ENCODE data around the gene GPR65. TPM values are rescaled to one million over a fixed set of nuclear protein-coding genes. Genes with fewer than 3 reads are reported as not detected.
A peak's percentile ranks its signal among the peaks of the same experiment; 100 is the strongest.

GPR65 gene, protein sequence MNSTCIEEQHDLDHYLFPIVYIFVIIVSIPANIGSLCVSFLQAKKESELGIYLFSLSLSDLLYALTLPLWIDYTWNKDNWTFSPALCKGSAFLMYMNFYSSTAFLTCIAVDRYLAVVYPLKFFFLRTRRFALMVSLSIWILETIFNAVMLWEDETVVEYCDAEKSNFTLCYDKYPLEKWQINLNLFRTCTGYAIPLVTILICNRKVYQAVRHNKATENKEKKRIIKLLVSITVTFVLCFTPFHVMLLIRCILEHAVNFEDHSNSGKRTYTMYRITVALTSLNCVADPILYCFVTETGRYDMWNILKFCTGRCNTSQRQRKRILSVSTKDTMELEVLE
- total RNA-seq (13.4 and 13.7 TPM in 2 replicates), polyA plus RNA-seq (5.2 and 8.7 TPM in 2 replicates), polyA minus RNA-seq (8.5 and 10.1 TPM in 2 replicates)
- 26.6 TPM for total RNA-seq (2013)

DNA sequence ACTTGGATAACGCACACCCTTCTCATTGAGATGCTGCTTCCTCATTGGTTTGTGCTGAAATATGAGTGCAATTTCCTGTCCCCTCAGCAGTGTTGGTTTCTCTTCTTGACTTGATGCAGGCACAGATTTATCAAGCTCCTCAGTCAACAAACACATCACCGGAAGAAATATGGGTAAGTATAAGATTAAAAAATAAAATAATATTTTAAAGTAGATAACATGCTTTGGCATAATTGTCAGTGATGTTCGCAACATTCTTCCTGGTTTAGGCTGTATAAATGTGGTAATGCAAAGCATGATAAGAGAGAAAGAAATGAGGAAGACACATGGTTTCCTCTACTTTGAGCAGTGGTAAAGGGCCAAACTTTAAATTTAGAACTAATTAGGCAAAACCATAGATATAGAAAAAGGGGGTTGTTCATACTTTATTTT, at the start of gene GPR65:
TSS of gene GPR65 (plus strand) at position 86 of the 432 bp plus-strand sequence. CDS start 5,713 bp downstream, outside the sequence.
- Mint-ChIP-seq H3K9me3 (ENCODE audit: insufficient read depth) (no peaks in the 10 kb centered on the region), H3K27ac (peak within 1 kb of the TSS; percentile 95), H3K4me3 (peak within 1 kb of the TSS; percentile 83), H3K4me1 (peaks cover 67% of the 10 kb centered on the region), H3K27me3 (no peaks in the 10 kb centered on the region)
- Histone ChIP-seq H3K36me3 (replicated peaks in 1 of 2; ENCODE audit: control extremely low read depth in 1 of 2, control insufficient read depth in 1 of 2, extremely low read depth in 1 of 2, insufficient read depth in 2 of 2, low read length in 1 of 2) (no peaks in the 10 kb centered on the region), H2AFZ (ENCODE audit: insufficient read depth, low read depth, low read length, poor library complexity, severe bottlenecking) (peak within 1 kb of the TSS; percentile 30), H3K27me3 (replicated peaks in 1 of 4; ENCODE audit: control extremely low read depth in 1 of 4, control insufficient read depth in 3 of 4, insufficient read depth in 4 of 4, low read length in 3 of 4) (no peaks in the 10 kb centered on the region), H4K20me1 (ENCODE audit: control insufficient read depth, insufficient read depth, low read length, poor library complexity, severe bottlenecking) (no peaks in the 10 kb centered on the region), H3K4me1 (ENCODE audit: control insufficient read depth in 2 of 2, insufficient read depth in 2 of 2, low read length in 2 of 2) (peaks cover 40 to 50% of the 10 kb centered on the region in 2 donors), H3K79me2 (ENCODE audit: control insufficient read depth, insufficient read depth, low read length) (peaks cover 52% of the 10 kb centered on the region), H3K4me2 (replicated peaks; ENCODE audit: low read depth, low read length, poor library complexity, severe bottlenecking) (peak within 1 kb of the TSS; percentile 77), H3K9ac (ENCODE audit: low read length) (peak within 1 kb of the TSS; percentile 70), H3K9me3 (ENCODE audit: control extremely low read depth in 1 of 3, control insufficient read depth in 2 of 3, insufficient read depth in 1 of 3, low read length in 2 of 3) (no peaks in the 10 kb centered on the region), H3K4me3 (ENCODE audit: control extremely low read depth in 1 of 5, extremely low read depth in 1 of 5, insufficient read depth in 1 of 5, low read depth in 2 of 5, low read length in 4 of 5) (peak within 1 kb of the TSS; percentile 49 to 94 (median 62)), H3K27ac (ENCODE audit: low read length in 2 of 2) (peak within 1 kb of the TSS; percentile 78 to 90)
- POLR2A ChIA-PET, result interaction anchor here (0.7 to 3.4 kb wide), 2 partner anchors 10 to 12 kb away, joined by 3 to 12 read pairs; partner anchors contain the start of gene GALC
- CTCF ChIA-PET, result interaction anchor here (0.9 to 2.4 kb wide), 4 partner anchors 9 to 12 kb away, joined by 3 to 22 read pairs (median 8); partner anchors contain the start of gene GALC
- no CpG with 5 or more reads among the region's 3 CpGs for WGBS (ENCODE audit: insufficient coverage)
- peak; percentile 67 for ATAC-seq (ENCODE audit: low read depth)
- intact Hi-C loops (cut with micrococcal nuclease), result loop anchor here (5.0 to 10.0 kb wide), 3 partner anchors 380 to 1952 kb away; partner anchors contain the start of genes EML5, SPATA7 and TDP1
- TF ChIP-seq EZH2 (IDR thresholded peaks at IDR 0.05; ENCODE audit: borderline replicate concordance, insufficient read depth, low read depth, low read length, poor library complexity, severe bottlenecking), result no peak
- TF ChIP-seq, protein P1, sequence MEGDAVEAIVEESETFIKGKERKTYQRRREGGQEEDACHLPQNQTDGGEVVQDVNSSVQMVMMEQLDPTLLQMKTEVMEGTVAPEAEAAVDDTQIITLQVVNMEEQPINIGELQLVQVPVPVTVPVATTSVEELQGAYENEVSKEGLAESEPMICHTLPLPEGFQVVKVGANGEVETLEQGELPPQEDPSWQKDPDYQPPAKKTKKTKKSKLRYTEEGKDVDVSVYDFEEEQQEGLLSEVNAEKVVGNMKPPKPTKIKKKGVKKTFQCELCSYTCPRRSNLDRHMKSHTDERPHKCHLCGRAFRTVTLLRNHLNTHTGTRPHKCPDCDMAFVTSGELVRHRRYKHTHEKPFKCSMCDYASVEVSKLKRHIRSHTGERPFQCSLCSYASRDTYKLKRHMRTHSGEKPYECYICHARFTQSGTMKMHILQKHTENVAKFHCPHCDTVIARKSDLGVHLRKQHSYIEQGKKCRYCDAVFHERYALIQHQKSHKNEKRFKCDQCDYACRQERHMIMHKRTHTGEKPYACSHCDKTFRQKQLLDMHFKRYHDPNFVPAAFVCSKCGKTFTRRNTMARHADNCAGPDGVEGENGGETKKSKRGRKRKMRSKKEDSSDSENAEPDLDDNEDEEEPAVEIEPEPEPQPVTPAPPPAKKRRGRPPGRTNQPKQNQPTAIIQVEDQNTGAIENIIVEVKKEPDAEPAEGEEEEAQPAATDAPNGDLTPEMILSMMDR (IDR thresholded peaks at IDR 0.05), result no peak
- peak; percentile 74 for DNase-seq

DNA sequence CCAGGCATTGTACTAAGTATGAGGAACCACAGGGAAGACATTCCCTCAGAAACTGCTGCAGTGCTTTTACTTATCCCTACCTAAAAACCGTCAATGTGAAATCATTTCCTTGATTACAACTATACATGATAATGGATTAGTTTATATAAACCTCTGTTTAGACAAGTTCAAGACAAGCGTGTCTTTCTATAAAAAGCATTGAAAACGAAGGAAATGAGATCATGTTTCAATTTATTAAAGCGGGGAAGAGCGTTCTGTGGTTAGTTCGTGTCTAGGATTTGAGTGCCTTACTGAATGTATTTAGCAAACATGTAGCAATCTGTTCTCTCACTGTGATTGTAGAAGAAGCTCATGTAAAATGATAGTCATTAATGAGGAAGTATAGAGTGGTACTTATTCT, 49.4 kb upstream of the GPR65 start:
- ChIA-PET CTCF (no interaction called here), POLR2A (no interaction called here)
- Histone ChIP-seq H3K79me2 (ENCODE audit: control insufficient read depth, insufficient read depth, low read length) (no peaks in the 10 kb centered on the region), H3K27me3 (replicated peaks in 1 of 4; ENCODE audit: control extremely low read depth in 1 of 4, control insufficient read depth in 3 of 4, insufficient read depth in 4 of 4, low read length in 3 of 4) (no peaks in the 10 kb centered on the region), H3K9me3 (ENCODE audit: control extremely low read depth in 1 of 3, control insufficient read depth in 2 of 3, insufficient read depth in 1 of 3, low read length in 2 of 3) (peaks cover 0 to 5% (median 0%) of the 10 kb centered on the region in 3 donors), H3K4me1 (ENCODE audit: control insufficient read depth in 2 of 2, insufficient read depth in 2 of 2, low read length in 2 of 2) (peaks cover 19 to 26% of the 10 kb centered on the region in 2 donors), H3K27ac (ENCODE audit: low read length in 2 of 2) (no peak overlapping the region), H3K4me3 (ENCODE audit: control extremely low read depth in 1 of 5, extremely low read depth in 1 of 5, insufficient read depth in 1 of 5, low read depth in 2 of 5, low read length in 4 of 5) (no peak overlapping the region), H2AFZ (ENCODE audit: insufficient read depth, low read depth, low read length, poor library complexity, severe bottlenecking) (no peak overlapping the region), H4K20me1 (ENCODE audit: control insufficient read depth, insufficient read depth, low read length, poor library complexity, severe bottlenecking) (no peaks in the 10 kb centered on the region), H3K9ac (ENCODE audit: low read length) (no peak overlapping the region), H3K4me2 (replicated peaks; ENCODE audit: low read depth, low read length, poor library complexity, severe bottlenecking) (no peak overlapping the region), H3K36me3 (replicated peaks in 1 of 2; ENCODE audit: control extremely low read depth in 1 of 2, control insufficient read depth in 1 of 2, extremely low read depth in 1 of 2, insufficient read depth in 2 of 2, low read length in 1 of 2) (peaks cover 0 to 2% of the 10 kb centered on the region in 2 experiments)
- Mint-ChIP-seq H3K27ac (no peak overlapping the region), H3K4me3 (no peak overlapping the region), H3K4me1 (peaks cover 31% of the 10 kb centered on the region), H3K27me3 (no peaks in the 10 kb centered on the region), H3K9me3 (ENCODE audit: insufficient read depth) (no peaks in the 10 kb centered on the region)
- intact Hi-C loops (cut with micrococcal nuclease), result no loop called here
- ATAC-seq (ENCODE audit: low read depth) (no peak), DNase-seq (no peak)
- WGBS (ENCODE audit: insufficient coverage), result 85% methylated on average over 3 of the region's 6 CpGs
- TF ChIP-seq EZH2 (IDR thresholded peaks at IDR 0.05; ENCODE audit: borderline replicate concordance, insufficient read depth, low read depth, low read length, poor library complexity, severe bottlenecking), result no peak
- TF ChIP-seq, protein P1 (IDR thresholded peaks at IDR 0.05), result no peak

All from B cell (primary cell).